ENCODE data around the gene MYH9.

Gene MYH9

DNA sequence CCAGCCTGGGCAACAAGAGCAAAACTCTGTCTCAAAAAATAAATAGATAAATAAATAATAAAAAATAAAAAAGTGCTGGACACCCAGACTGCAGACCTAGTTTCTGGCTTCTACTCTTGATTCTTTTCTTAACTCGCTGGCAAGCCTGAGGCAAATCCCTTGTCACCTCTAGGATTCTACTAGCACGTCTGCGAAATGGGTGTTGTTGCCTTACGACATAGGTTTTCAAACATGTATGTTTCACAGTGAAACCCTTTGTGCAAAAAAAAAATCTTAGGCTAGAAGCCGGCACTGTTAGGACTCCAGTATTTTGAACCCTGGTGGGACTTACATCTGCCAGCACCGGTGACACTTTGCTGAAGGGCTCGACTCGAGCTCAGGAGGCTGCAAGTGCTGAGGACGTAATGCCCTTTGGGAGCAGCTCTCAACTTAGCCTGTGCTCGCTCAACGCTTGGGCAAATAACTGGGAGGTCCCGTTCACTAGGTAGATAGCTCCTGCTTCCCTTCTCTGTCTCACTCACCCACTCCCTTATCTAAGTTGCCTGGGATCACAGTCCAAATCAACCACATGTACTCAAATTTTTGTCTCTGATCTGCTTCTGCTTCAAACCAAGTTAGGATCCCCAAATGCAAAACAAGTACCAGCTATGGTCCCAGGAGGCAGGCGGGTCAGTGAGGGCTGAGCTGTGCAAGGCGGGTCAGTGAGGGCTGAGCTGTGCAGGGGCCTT lies 34.7 kb upstream of the MYH9 start:
- Histone ChIP-seq H3K4me3 (ENCODE audit: low read depth, low read length) (no peak overlapping the region), H3K9me3 (ENCODE audit: severe bottlenecking) (no peaks in the 10 kb centered on the region), H3K36me3 (no peaks in the 10 kb centered on the region), H3K27ac (no peak overlapping the region), H3K27me3 (ENCODE audit: insufficient read depth, low read depth, severe bottlenecking) (no peaks in the 10 kb centered on the region)
- TF ChIP-seq, protein P1, sequence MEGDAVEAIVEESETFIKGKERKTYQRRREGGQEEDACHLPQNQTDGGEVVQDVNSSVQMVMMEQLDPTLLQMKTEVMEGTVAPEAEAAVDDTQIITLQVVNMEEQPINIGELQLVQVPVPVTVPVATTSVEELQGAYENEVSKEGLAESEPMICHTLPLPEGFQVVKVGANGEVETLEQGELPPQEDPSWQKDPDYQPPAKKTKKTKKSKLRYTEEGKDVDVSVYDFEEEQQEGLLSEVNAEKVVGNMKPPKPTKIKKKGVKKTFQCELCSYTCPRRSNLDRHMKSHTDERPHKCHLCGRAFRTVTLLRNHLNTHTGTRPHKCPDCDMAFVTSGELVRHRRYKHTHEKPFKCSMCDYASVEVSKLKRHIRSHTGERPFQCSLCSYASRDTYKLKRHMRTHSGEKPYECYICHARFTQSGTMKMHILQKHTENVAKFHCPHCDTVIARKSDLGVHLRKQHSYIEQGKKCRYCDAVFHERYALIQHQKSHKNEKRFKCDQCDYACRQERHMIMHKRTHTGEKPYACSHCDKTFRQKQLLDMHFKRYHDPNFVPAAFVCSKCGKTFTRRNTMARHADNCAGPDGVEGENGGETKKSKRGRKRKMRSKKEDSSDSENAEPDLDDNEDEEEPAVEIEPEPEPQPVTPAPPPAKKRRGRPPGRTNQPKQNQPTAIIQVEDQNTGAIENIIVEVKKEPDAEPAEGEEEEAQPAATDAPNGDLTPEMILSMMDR (IDR thresholded peaks at IDR 0.05; ENCODE audit: low read depth, low read length): no peak
- no peak for DNase-seq

DNA sequence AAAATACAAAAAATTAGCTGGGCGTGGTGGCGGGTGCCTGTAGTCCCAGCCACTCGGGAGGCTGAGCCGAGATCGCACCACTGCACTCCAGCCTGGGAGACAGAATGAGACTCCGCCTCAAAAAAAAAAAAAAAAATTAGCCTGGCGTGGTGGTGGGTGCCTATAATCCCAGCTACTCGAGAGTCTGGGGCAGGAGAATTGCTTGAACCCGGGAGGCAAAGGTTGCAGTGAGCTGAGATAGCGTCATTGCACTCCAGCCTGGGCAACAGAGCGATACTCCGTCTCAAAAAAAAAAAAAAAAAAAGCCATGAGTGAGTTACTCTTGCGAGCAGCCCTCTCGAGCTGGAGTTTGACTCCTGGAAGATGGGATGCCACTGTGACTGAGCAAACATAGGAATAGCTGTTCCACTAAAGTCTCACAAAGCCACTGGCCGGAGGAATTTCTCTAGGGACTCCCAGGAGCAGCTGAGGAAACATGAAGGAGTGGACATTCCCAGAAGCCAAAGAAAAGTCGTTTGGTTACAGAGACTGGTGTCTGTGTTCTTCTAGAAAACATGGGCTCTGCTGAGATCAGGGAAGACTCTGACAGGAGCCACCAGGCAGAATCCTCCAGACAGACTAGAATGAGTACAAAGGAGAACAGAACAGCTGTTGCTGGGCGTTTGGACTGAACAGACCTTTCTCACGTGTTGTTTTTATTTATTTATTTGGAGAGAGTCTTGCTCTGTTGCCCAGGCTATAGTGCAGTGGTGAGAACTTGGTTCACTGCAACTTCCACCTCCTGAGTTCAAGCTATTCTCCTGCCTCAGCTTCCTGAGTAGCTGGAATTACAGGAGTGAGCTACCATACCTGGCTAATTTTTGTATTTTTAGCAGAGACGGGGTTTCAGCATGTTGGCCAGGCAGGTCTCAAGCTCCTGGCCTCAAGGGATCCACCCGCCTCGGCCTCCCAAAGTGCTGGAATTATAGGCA lies 32.4 kb upstream of the MYH9 start:
- no peak for DNase-seq
- Histone ChIP-seq H3K27me3 (ENCODE audit: insufficient read depth, low read depth, severe bottlenecking) (no peaks in the 10 kb centered on the region), H3K27ac (no peak overlapping the region), H3K9me3 (ENCODE audit: severe bottlenecking) (no peaks in the 10 kb centered on the region), H3K36me3 (no peaks in the 10 kb centered on the region), H3K4me3 (ENCODE audit: low read depth, low read length) (no peak overlapping the region)
- TF ChIP-seq, protein P1 (IDR thresholded peaks at IDR 0.05; ENCODE audit: low read depth, low read length): no peak

DNA sequence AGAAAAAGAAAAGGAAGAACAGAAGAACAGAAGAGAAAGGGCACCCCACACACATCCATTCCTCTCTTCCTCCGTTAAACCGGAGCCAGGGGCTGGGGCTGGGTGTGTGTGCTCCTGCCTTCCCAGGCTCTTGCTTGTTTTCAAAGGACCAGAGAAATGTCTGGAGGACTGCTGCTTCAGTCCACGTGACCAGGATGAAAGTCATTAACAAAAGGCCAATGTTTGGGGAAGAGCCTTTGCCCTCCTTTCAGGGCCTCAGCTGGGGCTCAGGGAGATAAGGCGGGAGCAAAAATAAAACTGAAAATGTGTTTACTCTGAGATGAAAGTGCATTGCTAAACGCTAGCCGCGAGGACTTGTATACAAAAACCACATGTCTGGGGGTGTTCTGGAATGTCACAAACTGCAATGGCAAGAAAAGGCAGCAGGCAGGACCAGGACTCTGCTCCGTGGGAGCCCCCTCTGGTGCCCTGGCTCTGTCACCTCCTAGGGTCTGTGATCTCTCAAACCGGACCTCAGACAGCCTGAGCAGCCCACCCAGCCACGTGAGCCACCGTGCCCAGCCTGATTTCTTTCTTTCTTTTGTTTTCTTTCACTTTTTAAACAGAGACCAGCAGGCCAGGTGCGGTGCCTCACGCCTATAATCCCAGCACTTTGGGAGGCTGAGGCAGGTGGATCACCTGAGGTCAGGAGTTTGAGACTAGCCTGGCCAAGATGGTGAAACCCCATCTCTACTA lies 31.6 kb upstream of the MYH9 start:
- H3K9me3 ChIP-seq (ENCODE audit: severe bottlenecking): no peaks in the 10 kb centered on the region
- no peak overlapping the region for H3K27ac ChIP-seq
- TF ChIP-seq, protein P1 (IDR thresholded peaks at IDR 0.05; ENCODE audit: low read depth, low read length): no peak
- H3K36me3 ChIP-seq: no peaks in the 10 kb centered on the region
- no peak overlapping the region for H3K4me3 ChIP-seq (ENCODE audit: low read depth, low read length)
- no peak for DNase-seq
- H3K27me3 ChIP-seq (ENCODE audit: insufficient read depth, low read depth, severe bottlenecking): no peaks in the 10 kb centered on the region

DNA sequence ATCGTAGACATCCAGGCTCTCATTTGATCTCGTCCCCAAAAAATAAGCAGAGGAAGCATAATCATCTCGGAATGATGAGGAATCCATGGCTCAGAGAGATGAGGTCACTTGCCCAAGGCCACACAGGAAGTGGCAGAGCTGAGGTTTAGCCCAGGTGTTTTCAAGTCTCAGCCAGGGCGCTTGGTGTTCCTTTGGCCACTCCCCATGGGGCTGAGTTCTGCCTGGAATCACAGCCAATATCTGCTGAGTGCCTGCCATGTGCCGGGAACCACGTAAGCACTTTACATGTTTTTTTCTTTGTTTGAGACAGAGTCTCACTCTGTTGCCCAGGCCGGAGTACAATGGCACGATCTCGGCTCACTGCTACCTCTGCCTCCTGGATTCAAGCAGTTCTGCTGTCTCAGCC lies 29.5 kb upstream of the MYH9 start:
- H3K9me3 ChIP-seq (ENCODE audit: severe bottlenecking): no peaks in the 10 kb centered on the region
- DNase-seq: no peak
- TF ChIP-seq, protein P1 (IDR thresholded peaks at IDR 0.05; ENCODE audit: low read depth, low read length): no peak
- no peak overlapping the region for H3K4me3 ChIP-seq (ENCODE audit: low read depth, low read length)
- no peaks in the 10 kb centered on the region for H3K36me3 ChIP-seq
- H3K27ac ChIP-seq: no peak overlapping the region
- no peaks in the 10 kb centered on the region for H3K27me3 ChIP-seq (ENCODE audit: insufficient read depth, low read depth, severe bottlenecking)

DNA sequence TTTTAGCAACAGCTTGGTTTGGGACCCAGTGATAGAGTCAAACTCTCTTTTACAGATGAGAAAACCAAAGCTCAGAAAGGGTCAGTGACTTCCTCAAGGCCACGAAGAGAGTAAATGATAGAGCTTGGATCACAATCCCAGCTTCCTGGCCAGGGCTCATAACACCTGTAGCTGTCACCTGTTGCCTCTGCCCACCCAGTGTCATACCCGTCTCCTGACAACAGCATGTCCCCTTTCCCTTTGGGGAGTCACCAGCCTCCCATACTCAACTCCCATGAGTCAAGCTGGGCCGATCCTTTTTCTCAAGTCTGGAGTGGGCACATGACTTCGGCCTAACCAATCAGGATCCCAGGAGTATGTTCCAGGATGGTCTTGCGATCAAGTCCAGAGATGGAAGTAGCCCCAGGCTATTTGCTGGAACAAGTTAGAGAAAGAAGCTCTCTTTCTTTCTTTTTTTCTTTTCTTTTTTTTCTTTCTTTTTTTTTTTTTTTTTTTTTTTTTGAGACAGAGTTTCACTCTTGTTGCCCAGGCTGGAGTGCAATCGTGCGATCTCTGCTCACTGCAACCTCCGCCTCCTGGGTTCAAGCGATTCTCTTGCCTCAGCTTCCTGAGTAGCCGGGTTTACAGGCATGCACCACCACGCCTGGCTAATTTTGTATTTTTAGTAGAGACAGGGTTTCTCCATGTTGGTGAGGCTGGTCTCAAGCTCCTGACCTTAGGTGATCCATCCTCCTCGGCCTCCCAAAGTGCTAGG lies 27.8 kb upstream of the MYH9 start:
- Histone ChIP-seq H3K4me3 (ENCODE audit: low read depth, low read length) (no peak overlapping the region), H3K9me3 (ENCODE audit: severe bottlenecking) (no peaks in the 10 kb centered on the region), H3K36me3 (no peaks in the 10 kb centered on the region), H3K27ac (no peak overlapping the region), H3K27me3 (ENCODE audit: insufficient read depth, low read depth, severe bottlenecking) (no peaks in the 10 kb centered on the region)
- no peak for DNase-seq
- TF ChIP-seq, protein P1 (IDR thresholded peaks at IDR 0.05; ENCODE audit: low read depth, low read length): no peak

All from WERI-Rb-1 (cell line).